Testis (tissue), 3 donors: Measurements from ENCODE around the gene TNFRSF8. TPM values are rescaled to one million over a fixed set of nuclear protein-coding genes. Genes with fewer than 3 reads are reported as not detected.

Source experiments
- DNase-seq: peaks from one replicate; pipeline ENCODE4 v3.0.0-alpha.2; 2019
- H3K27ac ChIP-seq, 2 donors: fragments of 200-600 bp; sonication (generic); one replicate each; pipeline ENCODE4 v1.5.1; 2019
- H3K27me3 ChIP-seq: fragments of 200-600 bp; sonication (generic); one replicate; pipeline ENCODE4 v1.5.1; 2019
- H3K36me3 ChIP-seq: fragments of 200-600 bp; sonication (generic); one replicate; pipeline ENCODE4 v1.5.1; 2017; ENCODE audit warnings: low read depth; ENCODE audit errors: missing control alignments
- H3K4me1 ChIP-seq: fragments of 200-600 bp; sonication (generic); one replicate; pipeline ENCODE4 v1.5.1; 2019
- H3K4me3 ChIP-seq, 2 donors: fragments of 200-600 bp; sonication (generic); one replicate each; pipeline ENCODE4 v1.5.1; 2017 to 2019
- H3K9me3 ChIP-seq: fragments of 200-600 bp; sonication (generic); one replicate; pipeline ENCODE4 v1.5.1; 2017
- CTCF ChIP-seq, 3 experiments: fragments of 450-650 bp in 2 of 3; fragments of 200-600 bp in 1 of 3; sonication (generic) in 1 of 3; IDR thresholded peaks; one replicate each; pipeline ENCODE4 v1.5.1; 2016 to 2019; ENCODE audit warnings: antibody characterized with exemption in 3 of 3, mild to moderate bottlenecking in 2 of 3, moderate library complexity in 1 of 3
- POLR2A ChIP-seq: fragments of 450-650 bp; IDR thresholded peaks from one replicate; pipeline ENCODE4 v1.6.1; 2017; ENCODE audit warnings: antibody characterized with exemption, mild to moderate bottlenecking, moderate library complexity
- WGBS, 2 donors: methylation state at CpG; one replicate each; pipeline ENCODE4 v1.1.5; 2018; 5-methylcytosine and 5-hydroxymethylcytosine counted together
- intact Hi-C: fragments of 100-400 bp; cut with DNase I; formaldehyde crosslinking; loops from one replicate; pipeline ENCODE4 v1.15.1; 2023; ENCODE audit warnings: low total_unique reads
- polyA plus RNA-seq: library from polyadenylated mRNA; stranded (reverse); fragments of 350-450 nt; fragmentation: Illumina TruSeq; extraction: RNeasy Lipid Tissue Mini Kit (QIAGEN cat#74804); gene quantifications from one replicate; pipeline ENCODE4 v1.2.3, GENCODE V29; 2014; ENCODE audit warnings: low read depth, low replicate concordance; ENCODE audit not compliant: insufficient read depth
- total RNA-seq, 2 donors: library from RNA; depleted of rRNA; stranded (reverse); fragments of >200 nt; gene quantifications; one replicate each; pipeline ENCODE4 v1.2.3, GENCODE V29; 2016

The TNFRSF8 gene
- total and polyA plus RNA-seq, 3 donors from 2014 or later: 5.0 to 6.9 (median 5.4) TPM

- no peaks in the 10 kb centered on the region for H3K9me3 ChIP-seq
- DNase-seq: peak; percentile 88
- no peaks in the 10 kb centered on the region for H3K36me3 ChIP-seq
- 42 to 62% methylated on average over 7 to 9 of the region's 9 CpGs for WGBS, 2 donors
- intact Hi-C loops: no loop called here
- TF ChIP-seq POLR2A: no peak
- no peak for TF ChIP-seq CTCF (IDR thresholded peaks at IDR 0.05)
- no peak overlapping the region for H3K4me3 ChIP-seq
- H3K4me1 ChIP-seq: peaks cover 14% of the 10 kb centered on the region
- no peaks in the 10 kb centered on the region for H3K27me3 ChIP-seq
- H3K27ac ChIP-seq: peak overlapping the region in 1 of 2 donors; percentile 31
Observed at GRCh38 chr1:12161662-12162458, 98.8 kb downstream of the TNFRSF8 start.

- TF ChIP-seq POLR2A: no peak
- TF ChIP-seq CTCF (IDR thresholded peaks at IDR 0.05): no peak
- Histone ChIP-seq H3K27ac (no peak overlapping the region), H3K36me3 (no peaks in the 10 kb centered on the region), H3K4me1 (peaks cover 14% of the 10 kb centered on the region), H3K4me3 (no peak overlapping the region), H3K9me3 (no peaks in the 10 kb centered on the region), H3K27me3 (no peaks in the 10 kb centered on the region)
- 95 to 96% methylated on average over 11 of the region's 11 CpGs for WGBS, 2 donors
- no peak for DNase-seq
- intact Hi-C loops: no loop called here
Observed at GRCh38 chr1:12162459-12163137, 99.5 kb downstream of the TNFRSF8 start.

- intact Hi-C loops: no loop called here
- TF ChIP-seq CTCF (IDR thresholded peaks at IDR 0.05) (no peak), POLR2A (no peak)
- H3K9me3 ChIP-seq: no peaks in the 10 kb centered on the region
- H3K4me1 ChIP-seq: peaks cover 14% of the 10 kb centered on the region
- no peaks in the 10 kb centered on the region for H3K36me3 ChIP-seq
- H3K27ac ChIP-seq: no peak overlapping the region
- DNase-seq: no peak
- H3K27me3 ChIP-seq: no peaks in the 10 kb centered on the region
- no peak overlapping the region for H3K4me3 ChIP-seq
- WGBS, 2 donors: 89 to 96% methylated on average over 9 of the region's 9 CpGs
Observed at GRCh38 chr1:12163210-12163609, 100.1 kb downstream of the TNFRSF8 start.

GRCh38 chr1:12164210-12164609, 101.1 kb downstream of the TNFRSF8 start:
- peaks cover 14% of the 10 kb centered on the region for H3K4me1 ChIP-seq
- TF ChIP-seq POLR2A: no peak
- no peak for TF ChIP-seq CTCF (IDR thresholded peaks at IDR 0.05)
- no peak overlapping the region for H3K27ac ChIP-seq
- H3K36me3 ChIP-seq: no peaks in the 10 kb centered on the region
- DNase-seq: no peak
- 88 to 91% methylated on average over 5 of the region's 5 CpGs for WGBS, 2 donors
- intact Hi-C loops: no loop called here
- H3K4me3 ChIP-seq: no peak overlapping the region
- H3K27me3 ChIP-seq: no peaks in the 10 kb centered on the region
- no peaks in the 10 kb centered on the region for H3K9me3 ChIP-seq
